ENCODE data around the gene SND1.
A peak's percentile ranks its signal among the peaks of the same experiment; 100 is the strongest.
"Not testable (repeated sequence)": the region's sequence is repeated elsewhere in the genome, so short reads cannot be mapped to it uniquely, and the experiment has no call there.

SND1 gene

DNA sequence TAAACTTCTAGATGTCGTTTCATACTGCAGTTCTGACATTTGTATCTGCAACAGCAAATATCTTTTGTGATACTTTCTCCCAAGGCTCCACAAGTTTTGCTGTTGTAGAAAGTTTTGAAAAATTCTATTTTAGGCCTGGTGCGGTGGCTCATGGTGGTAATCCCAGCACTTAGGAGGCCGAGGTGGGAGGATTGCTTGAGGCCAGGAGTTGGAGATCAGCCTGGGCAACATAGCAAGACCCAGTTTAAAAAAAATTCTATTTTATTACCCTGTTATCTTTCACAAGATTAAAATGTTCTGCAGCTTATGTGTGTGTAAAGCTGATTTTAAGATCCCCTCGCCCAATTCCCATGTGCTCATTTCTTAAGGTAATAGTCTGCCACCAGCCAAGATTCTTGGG is 1.4 kb downstream of the SND1 start:
- no peak for DNase-seq

DNA sequence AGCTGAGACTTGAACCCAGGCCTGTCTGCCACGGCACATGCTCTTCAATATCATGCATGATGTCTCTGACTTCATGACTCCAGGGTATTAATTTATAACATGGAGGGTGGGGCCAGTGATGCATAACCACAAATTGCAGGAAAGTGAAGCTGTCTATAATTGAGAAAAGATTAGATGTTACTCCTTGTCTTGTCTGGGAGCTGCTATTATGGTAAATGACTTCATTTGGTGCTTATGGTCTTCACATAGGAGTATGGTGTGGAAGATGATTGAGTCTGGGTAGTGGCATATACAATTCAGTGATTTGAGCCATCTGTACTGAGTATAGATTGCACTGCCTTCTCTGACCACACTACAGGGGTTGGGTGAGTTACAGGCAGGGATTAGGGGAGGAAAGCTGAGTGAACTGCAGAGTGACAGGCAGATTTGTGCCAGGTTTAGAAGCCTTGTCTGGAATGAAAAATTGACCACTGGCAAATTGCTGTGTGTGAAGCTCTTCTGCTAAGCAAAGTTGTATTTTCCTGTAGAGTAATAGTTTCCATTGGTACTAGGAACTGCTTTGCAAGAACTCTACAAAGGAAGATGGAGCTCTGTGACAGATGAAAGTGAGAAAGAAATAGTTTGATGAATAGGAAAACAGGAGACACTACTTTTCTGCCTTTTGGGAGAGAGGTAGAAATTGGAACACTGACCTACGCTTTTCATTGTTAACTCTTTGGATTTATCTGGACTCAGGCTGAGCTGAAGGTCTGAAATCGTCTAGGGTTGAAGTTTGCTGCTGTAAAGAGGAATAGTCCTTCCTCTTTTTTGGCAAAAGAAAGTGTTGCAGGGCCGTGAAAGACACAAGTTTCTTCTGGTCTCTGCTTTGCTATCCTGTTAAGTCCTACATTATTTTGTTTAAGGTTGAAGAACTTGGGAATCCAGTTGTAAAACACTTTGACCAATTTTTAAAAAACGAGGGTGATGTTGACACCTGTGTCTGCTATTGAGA is 2.7 kb downstream of the SND1 start:
- DNase-seq: no peak

DNA sequence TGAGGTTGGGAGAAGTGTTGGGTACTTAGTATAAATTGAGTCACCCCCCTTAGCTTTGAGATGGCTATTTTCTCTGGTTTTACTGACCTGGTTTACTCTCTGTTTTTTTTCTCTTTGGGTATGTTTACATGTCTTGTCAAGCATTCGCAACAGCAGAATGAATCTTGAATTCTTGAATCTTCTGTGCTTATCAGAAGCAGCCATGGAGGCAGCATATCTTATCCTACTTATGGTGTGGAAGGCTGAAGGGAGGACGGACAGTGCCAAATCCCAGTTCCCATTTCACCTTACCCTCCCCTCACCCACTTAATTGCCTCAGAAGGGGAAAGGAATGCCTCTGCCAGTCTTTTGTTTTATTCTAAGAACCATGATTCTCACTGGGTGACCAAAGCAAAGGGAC is 3.7 kb downstream of the SND1 start:
- DNase-seq: no peak

DNA sequence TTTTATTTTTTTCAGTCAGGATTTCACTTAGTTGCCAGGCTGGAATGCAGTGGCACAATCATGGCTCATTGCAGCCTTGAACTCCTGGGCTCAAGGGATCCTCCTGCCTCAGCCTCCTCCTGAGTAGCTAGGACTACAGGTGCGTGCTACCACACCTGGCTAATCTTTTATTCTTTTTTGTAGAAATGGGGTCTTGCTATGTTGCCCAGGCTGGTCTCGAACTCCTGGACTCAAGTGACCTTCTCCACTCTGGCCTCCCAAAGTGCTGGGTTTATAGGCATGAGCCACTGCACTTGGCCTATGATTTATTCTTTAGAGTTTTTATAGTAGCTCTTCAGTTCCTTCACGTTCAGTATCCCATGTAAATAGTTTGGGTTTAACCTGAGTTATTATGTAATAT is 5.5 kb downstream of the SND1 start:
- DNase-seq: no peak

DNA sequence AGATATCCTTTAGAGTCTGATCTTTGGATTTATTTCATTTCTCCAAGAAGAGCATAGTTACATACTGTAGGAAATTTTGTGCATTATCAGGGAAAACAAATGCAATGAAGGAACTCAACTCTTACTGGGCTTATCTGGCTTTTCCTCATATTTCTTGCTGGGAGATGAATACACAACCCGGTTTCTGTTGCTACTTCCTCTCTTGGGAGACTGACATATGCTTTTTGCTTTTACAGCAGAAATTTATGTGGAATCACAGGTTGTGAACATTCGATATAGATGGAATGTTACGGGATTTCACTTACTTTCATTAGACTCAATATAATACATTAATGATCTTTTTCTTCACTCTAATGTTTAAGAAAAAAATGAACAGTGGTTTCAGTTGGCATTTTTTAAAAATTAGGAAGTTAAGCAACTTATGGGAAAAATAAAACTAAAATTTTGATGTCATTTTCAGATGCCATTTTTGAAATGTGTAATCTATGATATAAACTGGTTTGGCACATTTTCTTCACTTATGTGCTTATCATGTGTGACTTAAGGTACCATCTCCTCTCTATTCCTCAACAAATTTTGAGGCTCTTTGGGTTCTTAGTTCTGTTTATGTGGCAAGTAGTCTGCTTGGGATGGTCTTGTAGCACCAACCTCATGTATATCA is 7.1 kb downstream of the SND1 start:
- no peak for DNase-seq

DNA sequence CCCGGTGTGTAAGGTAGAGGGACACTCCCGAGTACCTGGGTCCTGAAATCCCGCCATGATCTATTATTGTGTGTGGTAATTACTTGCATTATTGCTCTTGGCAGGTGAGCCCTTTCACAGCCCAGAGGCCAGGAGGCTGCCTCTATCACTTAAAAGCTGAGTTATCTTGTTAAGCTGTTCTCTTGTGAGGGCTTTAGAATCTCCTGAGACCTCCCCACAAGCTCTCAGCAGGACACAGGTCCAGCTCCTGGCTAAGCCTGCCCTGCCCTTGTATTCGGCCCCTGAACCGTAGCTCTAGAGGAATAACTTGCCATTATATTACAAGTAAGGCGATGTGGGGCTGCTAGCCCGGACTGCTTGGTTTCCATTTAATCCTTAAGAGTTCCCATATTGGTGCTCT is 13.9 kb downstream of the SND1 start:
- DNase-seq: no peak

DNA sequence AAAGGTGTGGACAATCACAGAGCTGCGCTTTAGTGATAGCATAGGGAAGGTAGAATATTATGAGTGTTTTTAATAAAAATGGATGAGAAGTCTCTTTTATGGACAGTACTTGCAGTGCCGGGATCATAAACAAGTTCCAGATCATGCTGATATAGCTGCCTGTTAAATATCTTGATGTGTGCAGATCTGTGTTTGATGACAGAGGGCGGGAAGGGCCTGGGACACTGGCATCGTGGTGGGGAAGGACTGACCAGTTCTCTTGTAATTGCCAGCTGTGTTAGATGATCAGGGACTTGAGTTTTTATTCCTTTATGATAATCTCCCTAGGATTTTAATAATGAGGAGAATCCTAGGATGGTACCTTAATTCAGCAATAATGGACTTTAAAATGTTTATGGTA is 14.6 kb downstream of the SND1 start:
- no peak for DNase-seq

DNA sequence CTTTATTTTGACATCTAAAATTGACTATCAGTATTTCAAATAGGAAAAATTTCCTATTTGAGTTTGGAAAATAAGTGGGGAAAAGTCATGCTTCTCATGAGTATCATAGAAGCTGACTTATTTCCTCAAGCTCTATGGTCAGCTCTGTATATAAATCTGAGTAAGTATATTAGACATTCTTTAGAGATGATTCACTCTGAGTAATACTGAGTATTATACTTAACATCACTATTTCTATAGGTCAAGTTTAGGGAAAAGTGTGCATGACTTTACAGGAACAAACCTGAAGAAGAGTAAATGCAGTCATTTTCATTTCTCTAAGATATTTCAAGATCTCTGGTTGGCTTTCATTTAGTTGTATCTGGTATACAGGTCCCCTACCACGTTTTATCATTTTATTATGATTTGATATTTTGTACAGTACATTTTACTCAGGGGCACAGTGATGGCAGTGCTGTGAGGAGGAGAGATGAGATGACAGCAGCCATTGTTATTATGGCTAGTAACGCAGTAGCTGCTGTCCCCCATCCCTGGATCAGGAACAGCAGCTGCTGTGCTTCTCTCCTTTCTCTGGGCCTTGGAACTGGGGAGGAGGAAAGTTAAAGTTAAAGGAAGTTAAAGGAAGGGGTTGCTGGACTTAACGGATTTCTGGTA is 15.2 kb downstream of the SND1 start:
- DNase-seq: peak in 1 of 14 donors; percentile 7

DNA sequence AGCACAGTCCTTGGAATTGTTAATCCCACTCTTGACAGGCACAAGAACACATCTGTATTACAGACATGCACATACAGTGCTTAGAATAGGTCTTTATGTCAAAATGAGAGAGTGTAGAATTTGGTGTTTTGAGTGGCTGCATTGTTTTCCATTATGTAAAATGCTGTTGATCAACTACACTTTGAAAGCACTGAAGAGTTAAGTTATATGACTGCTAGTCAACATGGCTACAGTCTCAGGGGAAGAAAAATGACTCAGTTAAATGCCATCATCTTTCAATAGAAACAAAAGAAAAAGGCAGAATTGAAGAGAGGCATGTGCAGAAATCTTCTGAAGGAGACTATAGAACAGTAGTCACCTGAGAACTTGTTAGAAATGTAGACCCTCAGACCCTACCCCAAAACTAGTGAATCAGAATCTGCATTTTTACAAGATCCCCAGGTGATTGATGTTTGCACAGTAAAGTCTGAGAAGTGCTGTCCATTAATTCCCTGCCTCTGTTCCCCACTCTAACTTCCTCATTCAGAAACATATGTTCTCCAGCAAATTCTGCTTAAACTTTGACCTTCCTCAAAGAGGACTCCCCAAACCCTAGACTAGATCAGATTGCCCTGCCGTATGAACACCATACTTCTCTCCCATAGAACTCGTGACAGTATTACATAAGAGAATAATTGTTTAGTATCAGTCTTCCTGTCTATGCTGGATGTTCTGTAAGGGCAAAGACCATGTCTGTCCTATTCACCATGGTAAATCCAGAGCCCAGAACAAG is 16.0 kb downstream of the SND1 start:
- no peak for DNase-seq

DNA sequence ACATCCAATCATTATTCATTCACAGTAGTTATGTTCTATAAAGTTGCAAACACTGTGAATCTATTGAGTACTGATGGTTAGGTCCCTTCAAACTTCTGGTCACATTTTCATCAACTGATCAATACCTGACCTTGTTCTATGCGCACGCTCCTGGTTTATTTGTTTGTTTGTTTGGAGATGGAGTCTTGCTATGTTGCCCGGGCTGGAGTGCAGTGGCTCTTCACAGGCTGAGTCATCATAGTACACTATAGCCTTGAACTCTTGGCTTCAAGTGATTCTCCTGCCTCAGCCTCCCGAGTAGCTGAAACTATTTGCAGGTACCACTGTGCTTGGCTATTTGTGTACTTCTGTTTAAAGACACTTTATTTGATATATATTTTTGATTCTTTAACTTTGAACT is 19.3 kb downstream of the SND1 start:
- no peak for DNase-seq

DNA sequence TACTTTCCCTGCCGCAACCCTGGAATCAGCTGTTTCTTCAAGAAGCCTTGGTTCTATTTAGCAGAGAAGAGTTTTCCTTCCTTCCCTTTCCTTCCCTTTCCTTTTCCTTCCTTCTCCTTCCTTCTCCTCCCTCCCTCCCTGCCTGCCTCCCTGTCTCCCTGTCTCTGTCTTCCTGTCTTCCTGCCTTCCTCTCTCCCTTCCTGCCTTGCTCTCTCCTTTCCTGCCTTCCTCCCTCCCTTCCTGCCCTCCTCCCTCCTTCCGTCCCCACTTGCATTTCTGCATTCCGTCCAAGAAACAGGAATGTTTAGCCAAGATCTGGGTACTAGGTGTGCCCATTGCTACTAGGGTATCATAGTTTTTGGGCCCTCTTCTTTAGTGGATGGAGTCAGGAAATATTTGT is 21.9 kb downstream of the SND1 start:
- peak in 1 of 14 donors; percentile 35 for DNase-seq

DNA sequence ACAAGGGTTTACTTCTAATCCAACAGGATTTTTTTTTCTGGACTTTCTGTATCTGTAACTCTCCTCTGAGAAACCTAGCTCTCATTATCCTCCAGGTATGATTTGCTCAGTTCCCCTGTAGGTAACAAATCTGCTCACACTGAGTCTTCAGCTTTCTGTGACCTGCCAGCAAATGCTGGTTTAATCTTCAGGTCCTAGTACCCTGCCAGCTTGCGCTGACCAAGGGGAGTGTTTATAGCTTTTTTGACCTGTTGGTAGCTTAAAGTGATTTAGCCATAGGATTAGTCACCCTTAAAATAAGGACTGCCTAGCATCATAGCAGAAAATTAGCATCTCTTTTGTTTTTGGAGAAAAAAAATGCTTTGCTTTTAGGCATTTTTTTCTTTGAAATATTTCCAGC is 22.4 kb downstream of the SND1 start:
- DNase-seq: peak in 1 of 14 donors; percentile 40

DNA sequence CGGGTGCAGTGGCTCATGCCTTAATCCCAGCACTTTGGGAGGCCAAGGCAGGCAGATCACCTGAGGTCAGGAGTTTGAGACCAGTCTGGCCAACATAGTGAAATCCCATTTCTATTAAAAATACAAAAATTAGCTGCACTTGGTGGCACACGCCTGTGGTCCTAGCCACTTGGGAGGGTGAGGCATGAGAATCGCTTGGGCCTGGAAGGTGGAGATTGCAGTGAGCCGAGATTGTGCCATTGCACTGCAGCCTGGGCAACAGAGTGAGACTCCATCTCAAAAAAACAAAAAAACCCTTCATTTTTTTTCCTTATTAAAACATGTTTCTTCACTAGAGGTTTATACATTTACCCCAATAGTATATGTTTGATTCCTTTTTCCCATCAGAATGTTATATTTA is 22.9 kb downstream of the SND1 start:
- not testable (repeated sequence) for DNase-seq

DNA sequence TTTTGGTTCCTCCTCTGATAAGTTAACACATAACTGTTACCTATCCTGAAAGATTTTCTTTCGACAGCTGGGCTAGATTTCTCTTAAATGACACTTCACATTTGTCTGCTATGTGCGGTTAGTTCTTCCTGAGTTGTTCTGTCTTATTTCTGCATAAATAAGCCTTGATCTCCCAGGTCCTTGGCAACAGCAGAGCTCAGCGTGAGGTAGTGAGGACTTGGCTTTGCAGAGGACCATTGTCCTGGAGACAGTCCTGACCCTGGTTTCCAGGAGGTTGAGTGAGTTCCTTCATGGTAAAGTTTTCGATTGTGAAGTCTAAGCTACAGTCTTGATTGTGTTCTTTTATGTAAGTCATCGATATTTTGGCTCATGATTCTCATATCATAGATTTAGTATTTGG is 23.7 kb downstream of the SND1 start:
- DNase-seq: peak in 1 of 14 donors; percentile 9

DNA sequence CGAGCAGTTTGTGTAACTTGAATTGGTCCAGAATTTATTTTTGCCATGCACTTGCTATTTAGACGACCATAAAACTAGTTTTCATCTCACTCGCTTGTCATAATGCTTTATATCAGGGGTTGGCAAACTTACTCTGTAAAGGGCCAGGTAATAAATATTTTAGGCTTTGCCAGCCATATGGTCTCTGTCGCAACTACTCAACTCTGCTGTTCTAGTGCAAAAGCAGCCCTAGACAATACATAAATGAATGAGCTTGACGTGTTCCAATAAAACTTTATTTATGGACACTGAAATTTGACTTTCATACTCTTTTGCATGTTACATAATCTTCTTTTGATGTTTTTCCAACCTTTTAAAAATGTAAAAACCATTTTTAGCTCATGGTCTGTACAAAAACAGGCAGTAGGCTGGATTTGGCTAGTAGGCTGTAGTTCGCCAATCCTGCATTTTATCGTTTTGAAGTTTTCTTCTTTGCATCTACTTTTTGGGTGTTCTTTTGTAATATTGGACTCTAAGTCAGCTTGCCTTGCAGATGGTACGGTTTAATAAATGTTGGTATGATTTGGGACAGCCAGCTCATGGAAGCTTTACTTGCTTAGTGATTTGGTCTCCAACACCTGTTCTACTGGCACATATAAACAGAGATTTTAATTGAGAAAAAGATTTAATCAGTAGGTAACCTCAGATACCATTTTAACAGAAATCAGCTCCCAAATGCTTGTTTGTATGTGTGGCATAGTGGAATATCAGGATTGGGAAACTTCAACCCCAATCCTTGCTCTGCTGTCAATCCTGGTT is 25.6 kb downstream of the SND1 start:
- peak in 1 of 14 donors; percentile 81 for DNase-seq

DNA sequence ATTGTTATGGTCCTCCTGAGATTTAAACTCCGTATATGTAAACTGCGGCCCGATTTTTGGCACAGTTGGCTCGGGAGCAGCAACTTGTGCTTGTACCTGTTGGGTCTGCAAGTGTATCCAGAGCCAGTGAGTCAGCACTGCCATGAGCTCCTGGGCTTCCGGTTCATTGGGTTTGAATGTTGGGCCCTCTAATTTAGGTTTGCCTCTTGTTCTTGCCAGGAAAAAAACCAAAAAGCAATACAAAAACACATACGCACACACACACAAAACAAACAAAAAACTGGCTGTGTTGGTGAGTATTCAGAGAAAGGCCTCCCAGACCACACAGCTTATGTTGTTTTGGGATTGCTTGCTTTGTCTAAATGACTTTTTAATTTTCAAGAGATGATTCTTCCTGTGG is 26.3 kb downstream of the SND1 start:
- peak in 8 of 14 donors; percentile 5 to 65 (median 22) for DNase-seq

DNA sequence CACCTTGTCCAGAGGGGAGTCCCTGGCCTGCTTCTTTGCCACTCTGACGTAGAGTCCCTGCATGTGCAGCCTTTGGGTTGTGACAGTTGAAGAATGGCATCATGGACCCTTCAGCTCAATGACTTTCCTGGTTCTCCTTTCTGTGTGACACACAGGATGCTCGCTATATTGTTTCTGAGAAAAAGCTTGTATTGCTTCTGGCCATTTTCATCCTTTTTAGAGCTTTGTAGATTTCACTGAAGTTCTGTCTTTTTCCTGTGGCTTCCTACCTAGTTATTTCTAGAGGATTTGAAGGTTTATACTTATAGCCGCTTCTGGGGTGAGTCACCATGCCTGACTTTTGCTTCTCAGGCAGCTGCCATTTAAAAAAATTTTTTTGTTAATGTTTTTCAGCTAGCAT is 27.0 kb downstream of the SND1 start:
- peak in 1 of 14 donors; percentile 26 for DNase-seq

DNA sequence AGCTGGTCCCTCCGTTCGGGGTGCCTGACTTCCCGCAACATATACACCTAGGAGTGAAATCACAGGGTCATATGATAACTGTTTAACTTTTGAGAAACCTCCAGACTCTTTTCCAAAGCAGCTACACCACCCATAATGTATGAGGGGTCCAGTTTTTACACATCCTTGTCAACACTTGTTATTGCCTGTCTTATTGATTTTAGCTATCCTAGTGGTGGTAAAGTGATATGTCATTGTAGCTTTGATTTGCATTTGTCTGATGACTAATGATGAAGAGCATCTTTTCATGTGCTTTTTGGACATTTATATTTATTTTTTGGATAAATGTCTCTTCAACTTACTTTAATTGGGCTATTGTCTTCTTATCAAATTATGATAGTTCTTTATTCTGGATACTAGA is 29.0 kb downstream of the SND1 start:
- no peak for DNase-seq

DNA sequence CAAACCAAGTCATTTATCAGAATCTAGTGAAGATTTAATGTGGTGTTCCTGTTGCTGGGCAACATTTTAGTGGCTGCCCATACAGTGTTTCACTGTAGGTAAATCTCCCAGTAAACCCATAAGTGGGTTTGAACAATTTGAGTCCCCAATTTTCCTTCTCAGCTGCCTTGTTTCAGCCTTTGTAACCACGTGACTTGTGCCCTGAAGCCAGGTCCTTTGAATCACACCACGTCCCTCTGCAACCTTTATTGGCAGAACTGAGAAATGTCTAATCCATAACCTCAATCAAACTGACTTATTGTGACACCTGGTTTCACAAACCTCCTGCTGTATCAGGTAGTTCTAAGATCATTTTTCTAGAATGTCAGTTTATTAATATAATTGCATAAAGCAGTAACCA is 30.1 kb downstream of the SND1 start:
- DNase-seq: no peak

DNA sequence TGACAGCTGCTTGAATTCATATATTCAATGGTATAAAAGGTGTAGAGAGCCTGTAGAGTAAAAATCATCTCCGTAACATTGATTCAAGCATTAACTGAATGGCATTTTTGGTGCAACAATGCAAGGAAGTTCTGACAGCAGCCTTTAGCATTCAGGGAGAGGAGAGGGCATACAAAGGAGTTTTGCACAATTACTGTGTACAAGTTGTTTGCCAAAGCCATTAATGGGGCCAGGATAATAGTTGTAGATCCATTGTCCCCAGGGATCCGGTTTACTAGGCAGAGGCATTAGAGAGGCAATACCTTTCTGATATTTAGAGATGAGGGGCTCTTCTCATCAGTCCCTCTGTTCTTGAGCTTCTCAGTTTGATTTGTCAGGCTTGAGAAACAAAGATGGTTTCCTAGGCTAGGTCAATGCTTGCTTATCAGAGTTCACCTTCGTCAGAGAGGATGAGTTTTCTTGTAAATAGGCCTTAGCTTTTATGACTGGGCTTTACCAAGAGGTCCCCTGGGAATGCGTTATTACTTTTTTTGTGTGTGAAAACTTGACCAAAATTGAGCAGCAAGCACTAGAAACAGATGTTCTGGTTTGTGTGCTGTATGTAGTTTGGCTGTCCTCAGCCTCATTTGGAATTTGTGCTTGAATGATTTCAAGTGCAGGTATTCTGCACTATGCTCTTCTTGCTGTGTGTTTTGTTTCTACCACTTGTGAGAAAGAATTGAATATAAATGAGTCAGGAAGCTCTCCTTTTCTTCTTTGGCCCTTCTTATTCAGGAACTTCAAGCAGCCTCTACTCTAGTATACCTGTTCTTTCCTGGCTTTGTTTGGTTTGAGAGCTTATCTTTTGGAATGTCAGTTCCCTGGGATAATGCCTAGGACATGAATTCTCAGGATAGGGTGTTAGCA is 32.0 kb downstream of the SND1 start:
- no peak for DNase-seq
